BE2C (cell line): Measurements from ENCODE around the gene PPP1R9B.

Source experiments
- DNase-seq: peaks from one replicate; pipeline ENCODE4 v3.0.0-alpha.2; 2020
- H3K27me3 ChIP-seq: fragments of 250-450 bp; sonication (Bioruptor Pico); 2 replicates; pipeline ENCODE4 v1.5.1; 2020; ENCODE audit warnings: mild to moderate bottlenecking
- H3K36me3 ChIP-seq: fragments of 250-450 bp; sonication (Bioruptor Pico); 2 replicates; pipeline ENCODE4 v1.5.1; 2020; ENCODE audit warnings: mild to moderate bottlenecking
- H3K4me1 ChIP-seq: fragments of 250-450 bp; sonication (Bioruptor Pico); 2 replicates; pipeline ENCODE4 v1.5.1; 2020
- H3K4me3 ChIP-seq: 2 replicates; pipeline ENCODE4 v1.5.1; 2011; ENCODE audit warnings: low read depth, low read length
- H3K9me3 ChIP-seq: fragments of 250-450 bp; sonication (Bioruptor Pico); 2 replicates; pipeline ENCODE4 v1.5.1; 2020
- TF ChIP-seq, protein P1 (sequence below): IDR thresholded peaks from 2 replicates; pipeline ENCODE4 v1.5.1; 2012; ENCODE audit warnings: mild to moderate bottlenecking, low read depth, low read length

The PPP1R9B gene

DNA sequence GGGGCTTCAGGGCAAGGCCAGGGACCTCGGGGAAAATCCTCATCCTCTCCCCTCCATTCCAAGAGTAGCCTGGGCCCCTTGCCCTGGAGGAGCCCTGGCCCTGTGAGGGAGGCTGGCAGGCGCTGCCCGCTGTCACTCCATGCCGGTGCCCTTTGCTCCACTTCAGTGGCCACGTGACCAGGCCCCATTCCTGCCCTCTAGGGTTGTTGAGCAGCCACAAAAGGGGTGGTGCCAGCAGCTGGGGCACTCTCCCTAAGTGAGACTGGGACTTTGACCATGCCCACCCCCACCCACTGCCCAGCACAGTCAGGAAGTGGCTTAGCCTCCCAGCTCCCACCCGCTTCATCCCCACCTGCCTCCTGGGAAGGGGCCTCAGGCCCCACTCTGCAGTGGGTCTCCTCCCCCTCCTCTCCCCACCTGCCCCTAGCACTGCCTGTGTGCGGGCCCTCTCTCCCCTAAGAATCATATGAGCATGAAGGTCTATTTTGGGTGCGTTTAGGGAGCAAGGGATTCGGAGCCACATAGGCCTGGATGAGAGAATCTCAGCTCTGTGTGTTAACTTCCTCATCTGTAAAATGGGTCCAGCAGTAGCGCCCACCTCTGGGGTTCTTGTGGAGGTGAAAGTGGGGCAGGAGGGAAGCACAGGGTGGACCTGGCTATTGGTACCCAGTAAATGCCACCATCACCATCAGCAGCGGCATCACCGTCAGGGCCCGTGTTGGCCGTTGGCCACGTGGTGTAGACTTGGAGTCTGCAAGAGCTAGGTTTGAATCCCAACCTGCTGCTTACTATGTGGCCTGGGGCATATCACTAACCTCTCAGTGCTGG lies 48.1 kb downstream of the PPP1R9B start:
- no peaks in the 10 kb centered on the region for H3K36me3 ChIP-seq
- no peak for DNase-seq
- H3K27me3 ChIP-seq: no peaks in the 10 kb centered on the region
- H3K4me3 ChIP-seq: no peak overlapping the region
- TF ChIP-seq, protein P1, sequence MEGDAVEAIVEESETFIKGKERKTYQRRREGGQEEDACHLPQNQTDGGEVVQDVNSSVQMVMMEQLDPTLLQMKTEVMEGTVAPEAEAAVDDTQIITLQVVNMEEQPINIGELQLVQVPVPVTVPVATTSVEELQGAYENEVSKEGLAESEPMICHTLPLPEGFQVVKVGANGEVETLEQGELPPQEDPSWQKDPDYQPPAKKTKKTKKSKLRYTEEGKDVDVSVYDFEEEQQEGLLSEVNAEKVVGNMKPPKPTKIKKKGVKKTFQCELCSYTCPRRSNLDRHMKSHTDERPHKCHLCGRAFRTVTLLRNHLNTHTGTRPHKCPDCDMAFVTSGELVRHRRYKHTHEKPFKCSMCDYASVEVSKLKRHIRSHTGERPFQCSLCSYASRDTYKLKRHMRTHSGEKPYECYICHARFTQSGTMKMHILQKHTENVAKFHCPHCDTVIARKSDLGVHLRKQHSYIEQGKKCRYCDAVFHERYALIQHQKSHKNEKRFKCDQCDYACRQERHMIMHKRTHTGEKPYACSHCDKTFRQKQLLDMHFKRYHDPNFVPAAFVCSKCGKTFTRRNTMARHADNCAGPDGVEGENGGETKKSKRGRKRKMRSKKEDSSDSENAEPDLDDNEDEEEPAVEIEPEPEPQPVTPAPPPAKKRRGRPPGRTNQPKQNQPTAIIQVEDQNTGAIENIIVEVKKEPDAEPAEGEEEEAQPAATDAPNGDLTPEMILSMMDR: no peak
- H3K9me3 ChIP-seq: no peaks in the 10 kb centered on the region
- H3K4me1 ChIP-seq: peaks cover 6% of the 10 kb centered on the region

DNA sequence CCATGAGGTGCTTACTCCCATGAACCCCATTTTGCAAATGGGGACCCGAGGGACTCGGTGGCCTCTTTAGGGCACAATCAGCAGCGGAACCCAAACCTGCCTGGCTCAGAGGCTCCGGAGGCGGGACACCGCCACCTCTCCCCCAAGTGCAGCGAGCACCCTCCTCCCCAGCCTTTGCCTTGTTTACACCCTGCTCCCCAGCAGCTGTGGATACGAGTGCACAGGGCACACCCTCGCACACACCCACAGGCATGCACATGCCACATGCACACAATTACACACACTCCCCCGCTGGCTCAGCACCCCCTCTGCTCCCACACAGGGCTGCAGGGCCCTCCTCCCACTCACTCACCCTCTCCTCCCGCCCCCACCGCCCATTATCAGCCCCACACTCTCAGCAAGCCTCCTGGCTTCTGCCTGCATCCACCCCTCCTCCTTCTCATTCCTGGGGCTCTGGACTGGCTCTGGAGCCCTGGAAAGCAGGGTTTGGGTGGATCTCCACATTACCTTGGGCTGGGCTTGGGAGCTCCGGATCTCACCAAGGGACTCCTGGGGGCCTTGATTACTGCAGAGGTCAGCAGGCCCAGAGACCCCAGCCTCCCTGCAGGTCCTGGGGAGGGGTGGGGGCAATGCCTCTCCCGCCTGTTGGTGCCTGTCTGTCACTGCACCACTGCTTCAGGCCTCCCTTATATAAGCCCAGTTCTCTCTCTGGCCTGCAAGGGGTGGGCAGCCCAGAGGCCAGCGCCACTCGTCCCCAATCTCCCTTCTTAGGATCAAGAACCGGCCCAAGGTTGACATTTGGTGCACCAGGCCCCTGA lies 48.9 kb downstream of the PPP1R9B start:
- Histone ChIP-seq H3K4me3 (no peak overlapping the region), H3K9me3 (no peaks in the 10 kb centered on the region), H3K4me1 (peaks cover 6% of the 10 kb centered on the region), H3K36me3 (no peaks in the 10 kb centered on the region), H3K27me3 (no peaks in the 10 kb centered on the region)
- peak; percentile 39 for DNase-seq
- TF ChIP-seq, protein P1: no peak

DNA sequence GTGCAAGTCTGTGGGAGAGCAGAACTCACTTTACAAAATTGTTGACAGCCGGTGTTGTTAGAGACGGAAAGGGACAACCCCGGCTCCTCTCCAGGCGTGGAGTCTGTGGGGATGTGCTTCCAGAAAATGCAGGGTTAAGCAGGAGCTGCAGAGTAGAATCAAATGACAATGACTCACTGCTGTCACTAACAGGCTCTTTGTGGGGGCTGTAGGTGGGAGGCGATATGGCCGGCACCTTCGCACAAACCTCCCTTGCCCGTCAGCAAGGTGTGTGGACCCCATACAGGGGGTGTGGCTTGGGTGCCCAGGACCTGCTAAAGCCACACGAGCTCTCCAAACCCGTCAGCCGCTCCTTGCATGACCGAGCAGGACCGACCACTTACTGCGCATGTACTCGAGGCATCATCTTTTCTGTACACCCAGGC lies 49.5 kb downstream of the PPP1R9B start:
- no peaks in the 10 kb centered on the region for H3K9me3 ChIP-seq
- no peak for DNase-seq
- H3K4me3 ChIP-seq: no peak overlapping the region
- no peaks in the 10 kb centered on the region for H3K36me3 ChIP-seq
- peaks cover 6% of the 10 kb centered on the region for H3K4me1 ChIP-seq
- TF ChIP-seq, protein P1: no peak
- no peaks in the 10 kb centered on the region for H3K27me3 ChIP-seq

DNA sequence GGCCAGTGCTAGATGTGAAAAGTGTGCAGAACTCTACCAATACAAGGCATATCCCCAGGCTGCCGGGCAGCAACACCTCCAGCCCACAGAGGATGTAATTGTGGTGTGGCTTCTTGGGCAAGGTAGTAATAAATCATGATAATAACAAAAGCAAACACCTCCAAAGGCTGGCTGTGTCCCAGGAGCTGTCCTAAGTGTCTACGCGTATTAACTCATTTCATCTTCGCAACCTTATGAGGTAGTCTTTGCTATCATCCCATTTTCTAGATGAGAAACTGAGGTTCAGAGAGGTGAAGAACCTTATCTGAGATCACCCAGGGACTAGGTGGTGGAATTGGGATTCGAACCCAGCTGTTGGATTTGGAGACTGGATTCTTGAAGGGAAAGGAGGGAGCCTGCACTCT lies 50.0 kb downstream of the PPP1R9B start:
- H3K27me3 ChIP-seq: no peaks in the 10 kb centered on the region
- H3K36me3 ChIP-seq: no peaks in the 10 kb centered on the region
- TF ChIP-seq, protein P1: no peak
- DNase-seq: no peak
- no peaks in the 10 kb centered on the region for H3K9me3 ChIP-seq
- peaks cover 6% of the 10 kb centered on the region for H3K4me1 ChIP-seq
- H3K4me3 ChIP-seq: no peak overlapping the region

DNA sequence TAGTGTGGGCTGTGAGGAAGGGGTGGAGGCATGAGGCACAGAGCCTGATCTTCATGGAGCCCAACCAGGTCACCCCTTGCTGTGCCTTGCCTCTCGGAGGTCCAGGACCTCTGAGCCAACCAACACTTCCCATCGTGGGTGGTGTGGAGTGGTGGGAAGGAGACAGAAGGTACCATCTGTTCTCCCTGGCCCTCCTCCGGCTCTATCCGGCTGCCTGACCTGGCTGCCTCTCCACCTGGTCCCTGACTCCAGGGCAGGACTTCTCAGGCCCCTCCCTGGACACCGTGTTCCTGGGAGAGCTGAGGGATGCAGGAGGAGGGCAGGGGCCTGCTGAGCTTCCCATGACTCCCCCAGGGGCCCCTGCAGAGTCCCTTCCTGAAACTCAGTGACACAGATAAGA lies 51.5 kb downstream of the PPP1R9B start:
- no peaks in the 10 kb centered on the region for H3K36me3 ChIP-seq
- no peak overlapping the region for H3K4me3 ChIP-seq
- H3K27me3 ChIP-seq: no peaks in the 10 kb centered on the region
- peaks cover 6% of the 10 kb centered on the region for H3K4me1 ChIP-seq
- no peak for DNase-seq
- no peaks in the 10 kb centered on the region for H3K9me3 ChIP-seq
- TF ChIP-seq, protein P1: no peak

DNA sequence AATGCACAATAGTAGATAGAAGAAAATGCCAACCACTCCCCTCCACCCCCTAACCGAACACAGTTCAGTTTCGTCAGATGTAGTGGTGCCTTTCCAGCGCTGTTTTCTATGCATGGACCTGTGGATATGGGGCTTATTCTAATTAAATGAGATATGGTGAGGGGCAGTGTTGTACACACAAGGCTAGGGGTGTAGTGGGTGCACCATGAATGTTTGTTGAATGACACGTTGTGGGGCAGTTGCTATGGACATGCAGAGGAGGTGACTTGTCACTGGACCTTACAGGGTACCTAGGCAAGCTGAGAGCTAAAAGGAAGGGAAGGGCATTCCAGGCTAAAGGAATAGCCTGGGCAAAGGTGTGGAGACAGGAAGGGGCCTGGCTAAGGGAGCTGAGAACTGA lies 51.9 kb downstream of the PPP1R9B start:
- Histone ChIP-seq H3K4me1 (peaks cover 6% of the 10 kb centered on the region), H3K4me3 (no peak overlapping the region), H3K9me3 (no peaks in the 10 kb centered on the region), H3K27me3 (no peaks in the 10 kb centered on the region), H3K36me3 (no peaks in the 10 kb centered on the region)
- TF ChIP-seq, protein P1: no peak
- no peak for DNase-seq
